Astrocyte (in vitro differentiated cells and primary cell): ENCODE results near the gene HTR1A.

Experiments used
- CTCF ChIP-seq: IDR thresholded peaks from 2 replicates; pipeline ENCODE4 v1.5.1; 2011; ENCODE audit warnings: low read depth, mild to moderate bottlenecking, inconsistent platforms, low read length, moderate library complexity; ENCODE audit not compliant: insufficient read depth
- EZH2 ChIP-seq: IDR thresholded peaks from 2 replicates; pipeline ENCODE4 v1.6.1; 2012; ENCODE audit warnings: mild to moderate bottlenecking, low read length, inconsistent platforms; ENCODE audit not compliant: insufficient read depth

DNA sequence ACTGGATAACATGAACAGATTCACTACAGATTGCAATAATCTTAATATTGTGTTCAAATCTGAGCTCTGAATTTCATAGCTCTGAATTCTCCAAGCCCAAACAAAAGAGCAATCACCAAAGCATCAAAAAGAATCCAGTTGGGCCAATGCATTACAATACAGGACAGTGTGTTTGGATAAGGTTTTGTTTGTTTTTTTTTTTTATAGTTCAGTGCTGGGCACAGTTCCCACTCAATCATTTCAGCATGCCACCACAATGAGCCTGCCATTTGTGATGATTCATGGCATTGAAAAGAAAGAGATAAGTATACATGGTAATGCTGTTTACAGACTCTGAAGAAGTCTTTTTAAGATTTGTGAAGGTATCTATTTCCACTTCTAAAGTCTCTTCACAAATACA lies 1.7 kb upstream of the HTR1A start:
- TF ChIP-seq EZH2 (no peak), CTCF (no peak)
